NCI-H1048 (cell line): ENCODE data around the gene MFSD2A.
"Not testable (repeated sequence)": the region's sequence is repeated elsewhere in the genome, so short reads cannot be mapped to it uniquely, and the experiment has no call there.

Experiments
- DNase-seq: peaks from one replicate; lab custom pipeline; 2025; lab: John Stamatoyannopoulos, UW

The MFSD2A gene

DNA sequence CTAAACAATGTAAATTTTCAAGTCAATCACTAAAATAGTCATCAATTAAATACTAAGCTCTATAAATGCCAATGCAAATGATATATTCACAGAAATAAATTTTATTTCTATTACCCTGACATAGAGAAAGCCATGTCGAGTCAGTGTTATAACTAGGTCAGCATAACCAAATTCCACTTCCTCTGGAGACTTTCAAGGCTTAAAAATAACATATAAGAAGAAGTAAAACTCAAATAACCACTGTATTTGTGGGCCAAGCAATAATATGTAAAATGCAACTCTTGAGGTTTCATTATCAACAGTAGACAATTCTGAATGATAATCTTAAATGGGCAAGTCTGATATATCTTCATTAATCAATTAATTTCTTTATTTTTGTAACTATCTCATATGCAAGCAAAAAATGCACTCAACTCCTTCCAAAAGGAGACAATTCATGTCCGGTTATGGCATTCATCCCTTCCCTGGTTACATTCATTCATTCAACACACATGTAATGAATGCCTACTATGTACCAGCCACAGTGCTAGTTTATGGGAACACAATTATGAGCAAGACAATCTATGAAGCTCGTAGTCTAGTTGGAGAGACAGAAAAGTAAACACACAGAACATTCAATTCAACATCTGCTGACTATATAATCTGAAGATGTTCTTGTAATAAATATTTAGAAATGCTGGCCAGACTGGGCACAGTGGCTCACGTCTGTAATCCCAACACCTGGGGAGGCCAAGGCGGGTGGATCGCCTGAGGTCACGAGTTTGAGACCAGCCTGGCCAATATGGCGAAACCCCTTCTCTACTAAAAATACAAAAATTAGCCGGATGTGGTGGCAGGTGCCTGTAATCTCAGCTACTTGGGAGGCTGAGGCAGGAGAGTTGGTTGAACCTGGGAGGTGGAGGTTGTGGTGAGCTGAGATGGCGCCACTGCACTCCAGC lies 48.5 kb downstream of the MFSD2A start:
- no peak for DNase-seq

DNA sequence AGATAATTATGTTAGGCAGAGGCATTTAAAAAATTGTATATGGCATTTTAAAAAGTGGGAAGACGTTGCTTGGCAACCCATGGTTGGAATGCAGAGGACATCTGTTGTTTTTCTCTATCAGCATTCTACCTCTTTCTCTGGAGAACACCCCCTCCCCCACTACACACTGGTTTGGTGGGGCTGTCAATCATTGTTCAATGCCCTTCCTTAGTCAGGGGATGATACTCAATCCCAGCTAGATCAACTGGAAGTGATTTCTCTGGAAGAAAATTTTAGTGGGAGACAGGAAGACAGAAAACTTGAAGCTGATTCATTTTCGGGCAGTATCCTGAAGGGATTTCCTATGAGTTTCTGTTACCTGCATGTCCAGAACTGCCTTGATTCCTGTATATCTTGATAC lies 49.9 kb downstream of the MFSD2A start:
- no peak for DNase-seq

DNA sequence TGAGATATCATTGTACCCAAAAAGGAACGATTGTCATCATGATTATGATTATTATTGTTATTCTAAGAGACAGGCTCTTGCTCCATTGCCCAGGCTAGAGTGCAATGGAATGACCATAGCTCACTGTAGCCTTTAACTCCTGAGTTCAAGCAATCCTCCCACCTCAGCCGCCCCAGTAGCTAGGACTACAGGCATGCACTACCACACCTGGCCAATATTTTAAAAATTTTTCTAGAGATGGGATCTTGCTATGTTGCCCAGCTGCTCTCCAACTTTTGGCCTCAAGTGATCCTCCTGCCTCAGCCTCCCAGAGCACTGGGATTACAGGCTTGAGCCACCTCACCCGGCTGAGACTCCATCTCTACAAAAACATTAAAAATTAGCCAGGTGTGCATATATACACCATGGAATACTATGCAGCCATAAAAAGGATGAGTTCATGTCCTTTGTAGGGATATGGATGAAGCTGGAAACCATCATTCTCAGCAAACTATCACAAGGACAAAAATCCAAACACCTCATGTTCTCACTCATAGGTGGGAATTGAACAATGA lies 52.6 kb downstream of the MFSD2A start:
- not testable (repeated sequence) for DNase-seq

DNA sequence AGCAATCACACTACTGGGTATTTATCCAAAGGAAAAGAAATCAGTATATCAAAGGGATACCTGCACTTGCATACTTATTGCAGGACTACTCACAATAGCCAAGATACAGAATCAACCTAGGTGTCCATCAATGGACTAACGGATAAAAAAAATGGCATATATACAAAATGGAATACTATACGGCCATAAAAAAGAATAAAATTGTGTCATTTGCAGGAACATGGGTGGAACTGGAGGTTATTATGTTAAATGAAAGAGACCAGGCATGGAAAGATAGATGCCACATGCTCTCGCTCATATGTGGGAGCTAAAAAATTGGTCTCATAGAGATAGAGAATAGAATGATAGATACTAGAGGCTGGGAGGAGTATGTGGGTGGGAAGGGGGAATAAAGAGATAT lies 56.3 kb downstream of the MFSD2A start:
- no peak for DNase-seq

DNA sequence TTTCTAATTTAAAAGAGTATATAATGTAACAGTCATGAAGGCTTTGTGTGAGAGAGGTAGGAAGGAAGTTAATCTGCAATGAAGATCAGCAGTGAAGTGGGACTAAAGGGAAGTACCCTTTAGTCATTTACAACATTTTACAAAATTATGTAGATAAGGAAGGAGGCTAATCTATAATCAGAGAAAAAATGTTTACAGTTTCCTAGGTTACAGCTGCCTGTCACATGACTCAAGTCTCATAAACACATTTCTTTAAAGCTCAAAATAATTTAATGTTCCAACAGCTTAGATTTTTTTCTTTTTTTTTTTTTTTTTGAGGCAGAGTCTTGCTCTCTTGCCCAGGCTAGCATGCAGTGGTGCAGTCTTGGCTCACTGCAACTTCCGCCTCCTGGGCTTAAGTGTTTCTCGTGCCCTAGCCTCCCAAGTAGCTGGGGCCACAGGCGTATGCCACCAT lies 59.3 kb downstream of the MFSD2A start:
- DNase-seq: no peak

DNA sequence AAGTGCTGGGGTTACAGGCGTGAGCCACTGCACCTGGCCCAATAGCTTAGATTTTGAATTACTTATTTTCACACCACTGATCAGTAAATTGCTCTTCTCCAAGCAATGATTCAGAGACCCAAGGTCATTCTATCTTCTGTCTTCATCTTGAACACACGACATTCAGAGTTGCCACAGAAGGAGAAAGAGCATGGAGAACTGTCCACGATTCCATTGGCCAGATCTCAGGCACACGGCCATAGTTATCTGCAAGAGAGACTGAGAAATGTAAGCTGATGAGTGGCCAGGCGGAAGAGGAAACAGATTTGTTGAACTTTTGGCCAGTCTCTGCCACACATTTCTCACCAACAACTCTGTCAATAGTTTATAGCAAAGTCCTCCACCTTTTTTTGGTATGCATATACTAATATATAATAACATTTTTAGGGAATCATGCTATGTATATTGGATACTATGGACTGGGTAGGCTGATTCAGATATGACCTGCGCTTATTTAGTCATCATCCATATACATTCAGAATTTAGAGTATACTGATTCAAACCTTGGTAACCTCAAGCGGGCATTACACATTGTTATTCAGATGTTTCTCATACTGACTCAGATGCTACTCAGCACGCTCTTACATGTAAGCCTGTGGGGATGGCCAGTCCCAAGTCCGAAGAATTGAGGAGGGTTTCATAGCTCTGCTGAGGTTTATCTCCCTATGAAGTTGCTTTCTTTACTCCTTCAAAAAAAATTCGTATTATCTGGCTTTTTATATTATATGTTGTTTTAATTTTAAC lies 60.1 kb downstream of the MFSD2A start:
- no peak for DNase-seq

DNA sequence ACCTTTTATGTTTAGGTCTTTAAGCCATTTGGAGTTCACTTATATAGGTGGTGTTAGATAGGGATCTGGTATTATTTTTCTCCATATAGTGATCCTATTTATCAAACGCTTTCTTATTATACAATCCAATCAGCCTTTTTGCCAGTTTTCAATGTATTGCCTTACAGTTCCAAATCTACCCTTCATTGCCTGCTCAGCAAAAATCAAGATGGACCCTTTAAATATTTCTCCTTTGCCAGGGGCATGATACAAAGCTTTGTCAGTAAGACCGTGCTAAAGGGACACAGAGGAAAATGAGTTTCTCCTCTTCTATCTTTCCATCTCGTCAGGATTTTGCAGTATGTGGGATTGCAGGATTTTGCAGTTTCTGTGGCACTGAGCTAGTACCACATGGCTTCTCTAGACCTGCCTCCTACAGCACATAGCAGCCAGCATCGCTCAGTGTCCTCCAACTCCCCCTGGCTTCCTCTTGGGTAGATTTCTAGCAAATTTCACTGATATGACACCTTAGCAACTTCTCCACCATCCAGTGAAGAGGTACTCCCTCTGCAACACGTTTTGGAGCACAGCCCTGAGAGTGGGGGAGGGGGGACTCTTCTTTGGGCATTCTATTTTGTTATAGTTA lies 63.1 kb downstream of the MFSD2A start:
- no peak for DNase-seq
